Hepatocyte (in vitro differentiated cells): ENCODE measurements around the gene PRR35. TPM values are rescaled to one million over a fixed set of nuclear protein-coding genes. Genes with fewer than 3 reads are reported as not detected.
A peak's percentile ranks its signal among the peaks of the same experiment; 100 is the strongest.

ENCODE experiments used
- DNase-seq: peaks from one replicate; pipeline ENCODE4 v3.0.0-alpha.2; 2016; ENCODE audit warnings: low spot score
- H2AFZ ChIP-seq: fragments of 200-600 bp; sonication (generic); 2 replicates; pipeline ENCODE4 v1.6.0; 2016; ENCODE audit warnings: antibody characterized with exemption, mild to moderate bottlenecking
- H3K27ac ChIP-seq: fragments of 200-600 bp; sonication (generic); 2 replicates; pipeline ENCODE4 v1.5.1; 2016; ENCODE audit warnings: mild to moderate bottlenecking
- H3K27me3 ChIP-seq: fragments of 200-600 bp; sonication (generic); 2 replicates; pipeline ENCODE4 v1.6.1; 2016
- H3K36me3 ChIP-seq: fragments of 200-600 bp; sonication (generic); replicated peaks from 2 replicates; pipeline ENCODE4 v1.5.1; 2016; ENCODE audit warnings: low read depth; ENCODE audit not compliant: insufficient read depth
- H3K4me1 ChIP-seq: fragments of 200-600 bp; sonication (generic); 2 replicates; pipeline ENCODE4 v1.5.1; 2016; ENCODE audit warnings: mild to moderate bottlenecking, moderate library complexity; ENCODE audit not compliant: insufficient read depth
- H3K4me2 ChIP-seq: fragments of 200-600 bp; sonication (generic); 2 replicates; pipeline ENCODE4 v1.6.0; 2016
- H3K4me3 ChIP-seq: fragments of 200-600 bp; sonication (generic); 2 replicates; pipeline ENCODE4 v1.5.1; 2016; ENCODE audit warnings: mild to moderate bottlenecking
- H3K79me2 ChIP-seq: fragments of 200-600 bp; sonication (generic); 2 replicates; pipeline ENCODE4 v1.6.0; 2017; ENCODE audit warnings: mild to moderate bottlenecking
- H3K9me2 ChIP-seq: fragments of 200-600 bp; sonication (generic); replicated peaks from 2 replicates; pipeline ENCODE4 v1.6.0; 2017; ENCODE audit warnings: mild to moderate bottlenecking; ENCODE audit not compliant: insufficient read depth
- H3K9me3 ChIP-seq: fragments of 200-600 bp; sonication (generic); 2 replicates; pipeline ENCODE4 v1.5.1; 2016; ENCODE audit warnings: low read depth, mild to moderate bottlenecking
- H4K20me1 ChIP-seq: fragments of 200-600 bp; sonication (generic); 2 replicates; pipeline ENCODE4 v1.6.0; 2016; ENCODE audit warnings: mild to moderate bottlenecking; ENCODE audit not compliant: insufficient read depth, poor library complexity, severe bottlenecking
- CTCF ChIP-seq: fragments of 200-600 bp; sonication (generic); IDR thresholded peaks from 2 replicates; pipeline ENCODE4 v1.5.1; 2016; ENCODE audit warnings: antibody characterized with exemption, mild to moderate bottlenecking; ENCODE audit not compliant: poor library complexity
- EZH2 ChIP-seq: fragments of 200-600 bp; sonication (generic); IDR thresholded peaks from 2 replicates; pipeline ENCODE4 v1.6.1; 2016; ENCODE audit warnings: antibody characterized with exemption, mild to moderate bottlenecking, borderline replicate concordance
- EZH2phosphoT487 ChIP-seq: fragments of 200-600 bp; sonication (generic); IDR thresholded peaks from one replicate; pipeline ENCODE4 v1.6.1; 2018; ENCODE audit warnings: antibody characterized with exemption, mild to moderate bottlenecking, low read depth, moderate library complexity; ENCODE audit not compliant: unreplicated experiment, severe bottlenecking
- WGBS: methylation state at CpG from one replicate; pipeline ENCODE4 v1.1.6; 2016; ENCODE audit warnings: low lambda C conversion rate; ENCODE audit errors: missing lambda C conversion rate; 5-methylcytosine and 5-hydroxymethylcytosine counted together
- polyA plus RNA-seq: library from polyadenylated mRNA; unstranded; fragments of >200 nt; fragmentation: Nextera tagmentation; extraction: Ambion mirVana; gene quantifications from 2 replicates; pipeline ENCODE4 v1.2.1, GENCODE V29; 2016
- total RNA-seq: library from RNA; depleted of rRNA; stranded (reverse); fragments of >200 nt; gene quantifications from 2 replicates; pipeline ENCODE4 v1.2.3, GENCODE V29; 2014

The PRR35 gene
- total and polyA plus RNA-seq, 2 experiments from 2014 or later, result not detected

- no peak for TF ChIP-seq EZH2phosphoT487
- no peak for TF ChIP-seq EZH2
- TF ChIP-seq CTCF, result no peak
- no peaks in the 10 kb centered on the region for H3K9me2 ChIP-seq
- H3K79me2 ChIP-seq, result peaks cover 13% of the 10 kb centered on the region
- H3K27ac ChIP-seq, result peak overlapping the region; percentile 68
- no peaks in the 10 kb centered on the region for H3K27me3 ChIP-seq
- 95% methylated on average over 34 of the region's 35 CpGs for WGBS
- no peak overlapping the region for H3K4me3 ChIP-seq
- H2AFZ ChIP-seq, result no peak overlapping the region
- H3K4me1 ChIP-seq, result peaks cover 38% of the 10 kb centered on the region
- H3K36me3 ChIP-seq, result no peaks in the 10 kb centered on the region
- no peak for DNase-seq
- no peaks in the 10 kb centered on the region for H4K20me1 ChIP-seq
- H3K4me2 ChIP-seq, result peak overlapping the region; percentile 66
- no peaks in the 10 kb centered on the region for H3K9me3 ChIP-seq
Measured at GRCh38 chr16:567373-568256, 7.4 kb downstream of the PRR35 start.

- no peaks in the 10 kb centered on the region for H3K9me2 ChIP-seq
- WGBS, result 82% methylated on average over 11 of the region's 11 CpGs
- H3K4me3 ChIP-seq, result no peak overlapping the region
- H3K36me3 ChIP-seq, result no peaks in the 10 kb centered on the region
- peak overlapping the region; percentile 87 for H3K27ac ChIP-seq
- H3K79me2 ChIP-seq, result peaks cover 13% of the 10 kb centered on the region
- H3K27me3 ChIP-seq, result no peaks in the 10 kb centered on the region
- H4K20me1 ChIP-seq, result no peaks in the 10 kb centered on the region
- peaks cover 38% of the 10 kb centered on the region for H3K4me1 ChIP-seq
- no peaks in the 10 kb centered on the region for H3K9me3 ChIP-seq
- TF ChIP-seq CTCF (no peak), EZH2phosphoT487 (no peak)
- no peak for DNase-seq
- H2AFZ ChIP-seq, result no peak overlapping the region
- H3K4me2 ChIP-seq, result peak overlapping the region; percentile 95
Measured at GRCh38 chr16:568401-569258, 8.4 kb downstream of the PRR35 start.

DNA sequence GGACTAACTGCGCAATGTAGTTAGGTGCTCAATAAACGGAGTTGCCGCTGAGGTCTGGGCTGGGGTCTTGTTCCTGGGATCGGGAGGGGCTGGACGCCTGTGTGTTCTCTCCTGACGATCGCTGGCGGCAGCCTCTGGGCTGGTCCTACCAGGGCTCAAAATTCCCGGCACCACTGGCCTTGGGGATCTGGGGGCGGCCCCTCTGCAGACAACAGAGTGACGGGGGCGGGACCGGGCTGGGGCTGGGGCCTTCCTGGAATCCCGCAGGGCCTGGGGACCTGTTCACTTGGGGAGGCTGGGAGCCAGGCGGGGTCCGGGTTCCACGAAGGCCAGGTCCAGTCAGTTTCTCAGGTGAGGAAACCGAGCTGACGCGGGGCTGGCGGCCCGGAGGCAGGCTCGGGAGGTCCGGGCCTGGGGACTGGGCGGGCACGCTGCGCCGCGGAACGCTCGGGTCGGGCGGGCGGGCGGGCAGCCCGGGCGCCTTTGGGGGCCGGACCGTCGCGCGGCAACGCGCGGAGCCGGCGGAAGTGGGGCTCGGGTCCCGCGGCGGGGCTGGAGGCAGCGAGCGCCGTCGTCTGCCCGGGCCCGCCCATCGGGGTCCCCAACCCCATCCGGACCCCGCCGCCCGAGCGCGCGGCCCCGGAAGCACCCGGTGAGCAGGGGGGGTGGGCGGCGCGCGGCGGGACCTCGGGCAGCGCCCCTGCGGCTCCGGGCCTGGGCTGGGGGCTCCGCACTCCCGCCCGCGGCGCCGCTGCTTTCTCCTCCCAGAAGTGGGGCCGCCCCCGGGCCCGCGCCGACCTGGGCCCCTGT lies 9.5 kb downstream of the PRR35 start, which contains the start of gene PIGQ:
TSS of gene PIGQ (plus strand) at position 524 of the 810 bp plus-strand sequence. CDS start 4,107 bp downstream, outside the sequence.
- peak; percentile 83 for DNase-seq
- Histone ChIP-seq H3K79me2 (peaks cover 13% of the 10 kb centered on the region), H3K9me2 (no peaks in the 10 kb centered on the region), H4K20me1 (no peaks in the 10 kb centered on the region), H3K36me3 (no peaks in the 10 kb centered on the region), H2AFZ (peak within 1 kb of the TSS; percentile 68), H3K4me2 (peak within 1 kb of the TSS; percentile 95), H3K27me3 (no peaks in the 10 kb centered on the region), H3K4me3 (peak within 1 kb of the TSS; percentile 91), H3K27ac (peak within 1 kb of the TSS; percentile 87), H3K4me1 (peaks cover 38% of the 10 kb centered on the region), H3K9me3 (no peaks in the 10 kb centered on the region)
- WGBS, result 6% methylated on average over 20 of the region's 87 CpGs
- TF ChIP-seq EZH2phosphoT487 (no peak), CTCF (no peak), EZH2 (no peak)
